NCI-H2227 treated with DMSO at 0.1 percent for 48 hours (cell line): Measurements from ENCODE around the gene GIPC2.
"Not testable (repeated sequence)": the region's sequence is repeated elsewhere in the genome, so short reads cannot be mapped to it uniquely, and the experiment has no call there.

Experiments
- DNase-seq: peaks from one replicate; lab custom pipeline; 2025; lab: John Stamatoyannopoulos, UW

Gene GIPC2

GRCh38 chr1:78045926-78046778, at the start of gene GIPC2:
Gene GIPC2, plus strand, starts transcription at chr1:78045966. Its CDS starts 129 bp downstream, at chr1:78046095.
- no peak for DNase-seq

GRCh38 chr1:77996734-77997133, 49.0 kb upstream of the GIPC2 start:
- DNase-seq = no peak

GRCh38 chr1:78000536-78000935, 45.2 kb upstream of the GIPC2 start:
- not testable (repeated sequence) for DNase-seq

GRCh38 chr1:78003070-78003746, 42.6 kb upstream of the GIPC2 start:
- no peak for DNase-seq

GRCh38 chr1:78003882-78004718, 41.7 kb upstream of the GIPC2 start:
- no peak for DNase-seq

- DNase-seq = peak; percentile 97
Measured at GRCh38 chr1:78004719-78005447, 40.9 kb upstream of the GIPC2 start, which contains the start of gene DNAJB4. Gene DNAJB4, plus strand, starts transcription at chr1:78004939. Its CDS starts 172 bp downstream, at chr1:78005111.

GRCh38 chr1:78005448-78005722, 40.4 kb upstream of the GIPC2 start:
- DNase-seq = no peak

- DNase-seq = peak; percentile 38
Measured at GRCh38 chr1:78005755-78006154, 40.0 kb upstream of the GIPC2 start.

GRCh38 chr1:78006521-78006920, 39.2 kb upstream of the GIPC2 start:
- no peak for DNase-seq

GRCh38 chr1:78007677-78008341, 38.0 kb upstream of the GIPC2 start:
- no peak for DNase-seq

- DNase-seq = no peak
Measured at GRCh38 chr1:78009276-78009675, 36.5 kb upstream of the GIPC2 start.

GRCh38 chr1:78009836-78010235, 35.9 kb upstream of the GIPC2 start:
- DNase-seq = no peak

- DNase-seq = no peak
Measured at GRCh38 chr1:78011050-78011449, 34.7 kb upstream of the GIPC2 start.

GRCh38 chr1:78015148-78015547, 30.6 kb upstream of the GIPC2 start:
- DNase-seq = no peak

GRCh38 chr1:78019024-78019423, 26.7 kb upstream of the GIPC2 start:
- no peak for DNase-seq

GRCh38 chr1:78021134-78021533, 24.6 kb upstream of the GIPC2 start:
- not testable (repeated sequence) for DNase-seq

GRCh38 chr1:78029793-78030192, 16.0 kb upstream of the GIPC2 start:
- DNase-seq = no peak

GRCh38 chr1:78032996-78033796, 12.6 kb upstream of the GIPC2 start:
- DNase-seq = no peak

- DNase-seq = no peak
Measured at GRCh38 chr1:78033797-78034172, 12.0 kb upstream of the GIPC2 start.

- DNase-seq = no peak
Measured at GRCh38 chr1:78035121-78035520, 10.6 kb upstream of the GIPC2 start.

- DNase-seq = no peak
Measured at GRCh38 chr1:78036450-78036849, 9.3 kb upstream of the GIPC2 start.
